ENCODE results near the gene SLC12A5.

GRCh38 chr20:46001498-46001897 is 27.5 kb upstream of the SLC12A5 start:
- no peak for TF ChIP-seq CTCF (IDR thresholded peaks at IDR 0.05)
- TF ChIP-seq POLR2A (IDR thresholded peaks at IDR 0.05), result no peak
